Amniotic stem cell (primary cell): ENCODE data around the gene HNRNPH2.

ENCODE experiments used
- DNase-seq: peaks from one replicate; lab custom pipeline; 2025; lab: John Stamatoyannopoulos, UW

HNRNPH2 gene

GRCh38 chrX:101407748-101408531 lies at the start of gene HNRNPH2, which contains the start of gene GLA:
Gene HNRNPH2, plus strand, starts transcription at chrX:101408222. Its CDS starts 3,767 bp downstream, at chrX:101411989.
Gene GLA, minus strand, starts transcription at chrX:101407925. Its CDS starts 22 bp downstream, at chrX:101407903.
- peak; percentile 82 for DNase-seq

- no peak for DNase-seq
Measured at GRCh38 chrX:101359966-101360365, 48.1 kb upstream of the HNRNPH2 start.

- DNase-seq: no peak
Measured at GRCh38 chrX:101360390-101360789, 47.6 kb upstream of the HNRNPH2 start.

- DNase-seq: no peak
Measured at GRCh38 chrX:101362116-101362515, 45.9 kb upstream of the HNRNPH2 start.

GRCh38 chrX:101362757-101363156 lies 45.3 kb upstream of the HNRNPH2 start:
- DNase-seq: no peak

GRCh38 chrX:101365301-101365795 lies 42.7 kb upstream of the HNRNPH2 start:
- DNase-seq: no peak

GRCh38 chrX:101368800-101369199 lies 39.2 kb upstream of the HNRNPH2 start:
- no peak for DNase-seq

- no peak for DNase-seq
Measured at GRCh38 chrX:101369687-101370086, 38.3 kb upstream of the HNRNPH2 start.

- no peak for DNase-seq
Measured at GRCh38 chrX:101370888-101371504, 37.0 kb upstream of the HNRNPH2 start.

GRCh38 chrX:101377547-101377946 lies 30.5 kb upstream of the HNRNPH2 start:
- no peak for DNase-seq

- DNase-seq: no peak
Measured at GRCh38 chrX:101383679-101384205, 24.3 kb upstream of the HNRNPH2 start.

- DNase-seq: no peak
Measured at GRCh38 chrX:101385026-101385684, 22.9 kb upstream of the HNRNPH2 start.

- DNase-seq: no peak
Measured at GRCh38 chrX:101385795-101386541, 22.1 kb upstream of the HNRNPH2 start, which contains the start of gene BTK. Gene BTK, minus strand, starts transcription at chrX:101386191. Its CDS starts 10,907 bp downstream, at chrX:101375284.

GRCh38 chrX:101386542-101386885 lies 21.5 kb upstream of the HNRNPH2 start:
- DNase-seq: no peak

GRCh38 chrX:101388604-101389003 lies 19.4 kb upstream of the HNRNPH2 start:
- no peak for DNase-seq

GRCh38 chrX:101390664-101391525 lies 17.1 kb upstream of the HNRNPH2 start, which contains the start of gene RPL36A:
Gene RPL36A, plus strand, starts transcription at chrX:101391011. Its CDS starts 33 bp downstream, at chrX:101391044.
- peak; percentile 59 for DNase-seq

- no peak for DNase-seq
Measured at GRCh38 chrX:101391831-101392230, 16.2 kb upstream of the HNRNPH2 start.

- DNase-seq: no peak
Measured at GRCh38 chrX:101393530-101394305, 14.3 kb upstream of the HNRNPH2 start.

- DNase-seq: no peak
Measured at GRCh38 chrX:101394372-101394771, 13.7 kb upstream of the HNRNPH2 start.

- no peak for DNase-seq
Measured at GRCh38 chrX:101395789-101396188, 12.2 kb upstream of the HNRNPH2 start.
